ENCODE results near the gene KYNU. TPM values are rescaled to one million over a fixed set of nuclear protein-coding genes. Genes with fewer than 3 reads are reported as not detected.
"Not testable (repeated sequence)": the region's sequence is repeated elsewhere in the genome, so short reads cannot be mapped to it uniquely, and the experiment has no call there.

KYNU gene
- total and polyA plus RNA-seq, 9 of the 15 experiments (the other 6 are each of a cell fraction or from before 2014, with no cell fraction given): 2.6 to 11.6 (median 7.2) TPM

GRCh38 chr2:143071185-143071876, 193.9 kb downstream of the KYNU start:
- ATAC-seq (no peak), FAIRE-seq (no peak), DNase-seq (ENCODE audit: extremely low read depth in 1 of 4, low spot score in 3 of 4) (no peak)
- no peak overlapping the region for H3K9ac ChIP-seq (ENCODE audit: insufficient read depth in 1 of 2, low read depth in 2 of 2, low read length in 2 of 2)
- H2AFZ ChIP-seq (ENCODE audit: low read depth, low read length): no peak overlapping the region
- H3K9me3 ChIP-seq (replicated peaks; ENCODE audit: control insufficient read depth, insufficient read depth, low read depth, low read length): peaks cover 1% of the 10 kb centered on the region; the same call in 1 of the 2 replicates
- H3K4me3 ChIP-seq: no peak overlapping the region
- H4K20me1 ChIP-seq (replicated peaks; ENCODE audit: control insufficient read depth, insufficient read depth, low read length): no peaks in the 10 kb centered on the region
- H3K27me3 ChIP-seq (ENCODE audit: control insufficient read depth in 2 of 2, insufficient read depth in 2 of 2, low read length in 2 of 2): no peaks in the 10 kb centered on the region
- intact Hi-C loops (cut with micrococcal nuclease) (no loop called here), in situ Hi-C loops (cut with MboI) (no loop called here)
- ChIA-PET POLR2A (no interaction called here), CTCF (ENCODE audit: low intra/inter-chr PET ratio) (no interaction called here)
- no peak overlapping the region for H3K27ac ChIP-seq (ENCODE audit: extremely low read depth, low read depth, low read length)
- BruUV-seq (replicated peaks): no TSS peak
- WGBS (ENCODE audit: insufficient coverage, low coverage, missing lambda C conversion rate): 0% methylated on average over 4 of the region's 4 CpGs
- no peaks in the 10 kb centered on the region for H3K4me1 ChIP-seq (replicated peaks in 1 of 2; ENCODE audit: control insufficient read depth in 2 of 2, insufficient read depth in 2 of 2, low read length in 2 of 2)
- TF ChIP-seq TGIF2 (CRISPR knock-in tag; IDR thresholded peaks at IDR 0.05) (no peak), SUPT5H (IDR thresholded peaks at IDR 0.05) (no peak), ZNF347 (CRISPR knock-in tag; IDR thresholded peaks at IDR 0.05; ENCODE audit: low read depth) (no peak), CBX3 (IDR thresholded peaks at IDR 0.05; ENCODE audit: borderline replicate concordance in 1 of 2, low read length in 2 of 2) (no peak), PRMT5 (CRISPR knock-in tag; IDR thresholded peaks at IDR 0.05) (no peak)
- no peaks in the 10 kb centered on the region for H3K79me2 ChIP-seq (ENCODE audit: control insufficient read depth, insufficient read depth, low read length)
- no peak overlapping the region for H3K4me2 ChIP-seq (ENCODE audit: insufficient read depth, low read length)
- no peaks in the 10 kb centered on the region for H3K36me3 ChIP-seq (ENCODE audit: control insufficient read depth, insufficient read depth, low read length)
- H3K9me1 ChIP-seq (ENCODE audit: control insufficient read depth, insufficient read depth, low read length): no peaks in the 10 kb centered on the region

GRCh38 chr2:143074913-143075312, 197.4 kb downstream of the KYNU start:
- H3K4me3 ChIP-seq; H3K36me3 ChIP-seq (ENCODE audit: control insufficient read depth, insufficient read depth, low read length); intact Hi-C loops (cut with micrococcal nuclease); FAIRE-seq; DNase-seq (ENCODE audit: extremely low read depth in 1 of 4, low spot score in 3 of 4); BruUV-seq (replicated peaks); H3K9me3 ChIP-seq (replicated peaks; ENCODE audit: control insufficient read depth, insufficient read depth, low read depth, low read length); H3K79me2 ChIP-seq (ENCODE audit: control insufficient read depth, insufficient read depth, low read length); H3K4me1 ChIP-seq (replicated peaks in 1 of 2; ENCODE audit: control insufficient read depth in 2 of 2, insufficient read depth in 2 of 2, low read length in 2 of 2); POLR2A ChIA-PET; H2AFZ ChIP-seq (ENCODE audit: low read depth, low read length); CTCF ChIA-PET (ENCODE audit: low intra/inter-chr PET ratio); H3K4me2 ChIP-seq (ENCODE audit: insufficient read depth, low read length); H3K9me1 ChIP-seq (ENCODE audit: control insufficient read depth, insufficient read depth, low read length); ATAC-seq; H4K20me1 ChIP-seq (replicated peaks; ENCODE audit: control insufficient read depth, insufficient read depth, low read length); H3K27ac ChIP-seq (ENCODE audit: extremely low read depth, low read depth, low read length); H3K9ac ChIP-seq (ENCODE audit: insufficient read depth in 1 of 2, low read depth in 2 of 2, low read length in 2 of 2); in situ Hi-C loops (cut with MboI); H3K27me3 ChIP-seq (ENCODE audit: control insufficient read depth in 2 of 2, insufficient read depth in 2 of 2, low read length in 2 of 2): not testable (repeated sequence)
- WGBS (ENCODE audit: insufficient coverage, low coverage, missing lambda C conversion rate): 0% methylated on average over 2 of the region's 2 CpGs

Data from K562 (cell line).